ENCODE measurements around the gene TMEM186. TPM values are rescaled to one million over a fixed set of nuclear protein-coding genes. Genes with fewer than 3 reads are reported as not detected.
A peak's percentile ranks its signal among the peaks of the same experiment; 100 is the strongest.

Gene TMEM186
- total RNA-seq, 4 donors from 2014 or later, result 1.8 to 10.3 (median 9.7) TPM; not detected in 1

- DNase-seq, result no peak
- 60 to 93% methylated on average over 1 to 7 of the region's 7 CpGs for WGBS, 2 donors (ENCODE audit: low coverage in 1 of 2)
- Histone ChIP-seq H3K27ac (no peak overlapping the region), H3K27me3 (no peaks in the 10 kb centered on the region), H3K4me1 (no peaks in the 10 kb centered on the region), H3K4me3 (no peak overlapping the region), H3K36me3 (no peaks in the 10 kb centered on the region), H3K9me3 (no peaks in the 10 kb centered on the region)
- intact Hi-C loops (cut with DNase I; ENCODE audit: low total_unique reads), result no loop called here
- TF ChIP-seq EP300 (IDR thresholded peaks at IDR 0.05; ENCODE audit: low read depth) (no peak), POLR2A (IDR thresholded peaks at IDR 0.05) (no peak), CTCF (IDR thresholded peaks at IDR 0.05) (no peak), POLR2AphosphoS5 (IDR thresholded peaks at IDR 0.05) (no peak)
- in situ Hi-C loops (cut with MboI; ENCODE audit: low pct_ligation_motif_present in 1 of 4, low pct_unique_long_range_greater_than_20kb in 1 of 4, low sequenced_read_pairs in 3 of 4), result loop anchor here in 2 of 4 donors (25.0 kb wide), 1 partner anchor 215 kb away; no protein-coding TSS in a partner anchor
Observed at GRCh38 chr16:8777217-8777616, 20.2 kb downstream of the TMEM186 start.

- DNase-seq, result peak; percentile 23
- intact Hi-C loops (cut with DNase I; ENCODE audit: low total_unique reads), result no loop called here
- WGBS, 2 donors (ENCODE audit: low coverage in 1 of 2), result 68% methylated on average over 12 of the region's 12 CpGs; no CpG with 5 or more reads in 1 of the 2 donors
Observed at GRCh38 chr16:8776129-8776584, 21.3 kb downstream of the TMEM186 start.

GRCh38 chr16:8775359-8775758 is 22.1 kb downstream of the TMEM186 start:
- Histone ChIP-seq H3K27me3 (no peaks in the 10 kb centered on the region), H3K4me1 (no peaks in the 10 kb centered on the region), H3K27ac (no peak overlapping the region), H3K9me3 (no peaks in the 10 kb centered on the region), H3K36me3 (no peaks in the 10 kb centered on the region), H3K4me3 (no peak overlapping the region)
- TF ChIP-seq CTCF (IDR thresholded peaks at IDR 0.05) (no peak), EP300 (IDR thresholded peaks at IDR 0.05; ENCODE audit: low read depth) (no peak), POLR2A (IDR thresholded peaks at IDR 0.05) (no peak), POLR2AphosphoS5 (IDR thresholded peaks at IDR 0.05) (no peak)
- DNase-seq, result no peak
- WGBS, 2 donors (ENCODE audit: low coverage in 1 of 2), result 80% methylated on average over 1 of the region's 1 CpG; no CpG with 5 or more reads in 1 of the 2 donors
- in situ Hi-C loops (cut with MboI; ENCODE audit: low pct_ligation_motif_present in 1 of 4, low pct_unique_long_range_greater_than_20kb in 1 of 4, low sequenced_read_pairs in 3 of 4), result loop anchor here in 2 of 4 donors (25.0 kb wide), 1 partner anchor 213 kb away; no protein-coding TSS in a partner anchor
- intact Hi-C loops (cut with DNase I; ENCODE audit: low total_unique reads), result no loop called here

More at GRCh38 chr16:8776129-8776584, 21.3 kb downstream of the TMEM186 start:
- H3K4me1 ChIP-seq, result no peaks in the 10 kb centered on the region
- in situ Hi-C loops (cut with MboI; ENCODE audit: low pct_ligation_motif_present in 1 of 4, low pct_unique_long_range_greater_than_20kb in 1 of 4, low sequenced_read_pairs in 3 of 4), result loop anchor here in 2 of 4 donors (25.0 kb wide), 1 partner anchor 214 kb away; no protein-coding TSS in a partner anchor
- TF ChIP-seq POLR2AphosphoS5 (IDR thresholded peaks at IDR 0.05), result no peak
- TF ChIP-seq CTCF (IDR thresholded peaks at IDR 0.05), result no peak
- TF ChIP-seq EP300 (IDR thresholded peaks at IDR 0.05; ENCODE audit: low read depth), result no peak
- no peak for TF ChIP-seq POLR2A (IDR thresholded peaks at IDR 0.05)
- H3K27me3 ChIP-seq, result no peaks in the 10 kb centered on the region
- H3K36me3 ChIP-seq, result no peaks in the 10 kb centered on the region
- no peaks in the 10 kb centered on the region for H3K9me3 ChIP-seq
- H3K27ac ChIP-seq, result no peak overlapping the region
- no peak overlapping the region for H3K4me3 ChIP-seq

- Histone ChIP-seq H3K9me3 (no peaks in the 10 kb centered on the region), H3K36me3 (no peaks in the 10 kb centered on the region), H3K27me3 (no peaks in the 10 kb centered on the region), H3K4me3 (no peak overlapping the region), H3K4me1 (no peaks in the 10 kb centered on the region), H3K27ac (no peak overlapping the region)
- in situ Hi-C loops (cut with MboI; ENCODE audit: low pct_ligation_motif_present in 1 of 4, low pct_unique_long_range_greater_than_20kb in 1 of 4, low sequenced_read_pairs in 3 of 4) (no loop called here), intact Hi-C loops (cut with DNase I; ENCODE audit: low total_unique reads) (no loop called here)
- no peak for TF ChIP-seq POLR2AphosphoS5 (IDR thresholded peaks at IDR 0.05)
- no peak for TF ChIP-seq CTCF (IDR thresholded peaks at IDR 0.05)
- TF ChIP-seq POLR2A (IDR thresholded peaks at IDR 0.05), result no peak
- TF ChIP-seq EP300 (IDR thresholded peaks at IDR 0.05; ENCODE audit: low read depth), result no peak
- DNase-seq, result no peak
- WGBS, 2 donors (ENCODE audit: low coverage in 1 of 2), result 40 to 63% methylated on average over 5 to 11 of the region's 11 CpGs
Observed at GRCh38 chr16:8774208-8774607, 23.2 kb downstream of the TMEM186 start.

All from transverse colon (tissue), 4 donors.